GM12878 (cell line): Measurements from ENCODE around the gene CSF3R. TPM values are rescaled to one million over a fixed set of nuclear protein-coding genes. Genes with fewer than 3 reads are reported as not detected.

Source experiments
- ATAC-seq: fragments of 200-7000 bp; cut with Tn5 transposase; 3 replicates; pipeline ENCODE4 v1.9.1; 2020; ENCODE audit warnings: mild to moderate bottlenecking, moderate library complexity
- BruUV-seq: library from RNA; stranded (reverse); fragments of 400-500 nt; replicated peaks from 2 replicates; lab custom pipeline; 2021; lab: Mats Ljungman, UMichigan
- CTCF ChIA-PET: fragments of 300-600 bp; sonication (Branson Sonifier 250); formaldehyde crosslinking; extraction: SDS; loops from one replicate; lab custom pipeline; 2021; ENCODE audit warnings: inconsistent platforms; lab: Yijun Ruan, JAX
- POLR2A ChIA-PET: fragments of 350-600 bp; formaldehyde crosslinking; extraction: SDS; loops from one replicate; lab custom pipeline; 2021; ENCODE audit warnings: inconsistent platforms; lab: Charles Lee
- RAD21 ChIA-PET: fragments of 300-600 bp; sonication (Branson Sonifier 250); formaldehyde crosslinking; loops from one replicate; lab custom pipeline; 2023; ENCODE audit warnings: antibody characterized with exemption; ENCODE audit not compliant: unreplicated experiment; lab: Charles Lee
- SMC1A ChIA-PET: fragments of 300-600 bp; sonication (Branson Sonifier 250); formaldehyde crosslinking; loops from one replicate; lab custom pipeline; 2023; ENCODE audit not compliant: unreplicated experiment, uncharacterized antibody; lab: Charles Lee
- DNase-seq: peaks from one replicate; pipeline ENCODE4 v3.0.0-alpha.2; 2011; ENCODE audit warnings: low read depth, low spot score
- FAIRE-seq: peaks from 3 replicates; lab custom pipeline; 2011; peaks lifted over from hg19 to GRCh38; lab: Jason Lieb, UNC
- H2AFZ ChIP-seq: 2 replicates; pipeline ENCODE4 v1.6.0; 2011; ENCODE audit warnings: low read depth, low read length, control low read depth; ENCODE audit not compliant: control insufficient read depth
- H3K27ac ChIP-seq: 2 replicates; pipeline ENCODE4 v1.5.1; 2011; ENCODE audit warnings: control low read depth; ENCODE audit not compliant: control insufficient read depth, insufficient read depth
- H3K27me3 ChIP-seq, 2 experiments: replicated peaks in 1 of 2; 2 replicates each; pipeline versions ENCODE4 v1.6.0 to v1.6.1; 2011; ENCODE audit warnings: low read length in 1 of 2; ENCODE audit not compliant: control insufficient read depth in 2 of 2, insufficient read depth in 2 of 2
- H3K36me3 ChIP-seq, 2 experiments: 2 replicates each; pipeline ENCODE4 v1.5.1; 2011; ENCODE audit warnings: low read length in 1 of 2; ENCODE audit not compliant: control insufficient read depth in 2 of 2, insufficient read depth in 2 of 2
- H3K4me1 ChIP-seq: 2 replicates; pipeline ENCODE4 v1.6.1; 2011; ENCODE audit warnings: mild to moderate bottlenecking, low read length, moderate library complexity, mixed read lengths; ENCODE audit not compliant: control insufficient read depth, insufficient read depth
- H3K4me2 ChIP-seq: 2 replicates; pipeline ENCODE4 v1.6.0; 2011; ENCODE audit warnings: control low read depth; ENCODE audit not compliant: control insufficient read depth, insufficient read depth
- H3K4me3 ChIP-seq: fragments of 200-600 bp; sonication (generic); 2 replicates; pipeline ENCODE4 v1.5.1; 2016
- H3K79me2 ChIP-seq: 2 replicates; pipeline ENCODE4 v1.6.0; 2011; ENCODE audit warnings: low read length; ENCODE audit not compliant: control insufficient read depth, insufficient read depth
- H3K9ac ChIP-seq: 2 replicates; pipeline ENCODE4 v1.8.0; 2011; ENCODE audit warnings: low read length, control low read depth, mixed read lengths; ENCODE audit not compliant: control insufficient read depth, insufficient read depth
- H3K9me3 ChIP-seq: replicated peaks from 3 replicates; pipeline ENCODE4 v1.5.1; 2011; ENCODE audit warnings: mild to moderate bottlenecking, low read length; ENCODE audit not compliant: control insufficient read depth, insufficient read depth
- H4K20me1 ChIP-seq: 2 replicates; pipeline ENCODE4 v1.6.0; 2011; ENCODE audit not compliant: control insufficient read depth, insufficient read depth
- BCL3 ChIP-seq: IDR thresholded peaks from 2 replicates; pipeline ENCODE4 v1.6.1; 2011; ENCODE audit warnings: borderline replicate concordance, low read depth, mild to moderate bottlenecking, moderate library complexity, low read length; ENCODE audit not compliant: insufficient read depth, poor library complexity, severe bottlenecking
- CTCF ChIP-seq, 3 experiments: IDR thresholded peaks in 2 of 3; conservative IDR thresholded peaks in 1 of 3; 2 replicates each; pipeline ENCODE4 v1.5.1; 2011; ENCODE audit warnings: low read depth in 3 of 3, low read length in 3 of 3, mild to moderate bottlenecking in 3 of 3, control low read depth in 2 of 3, moderate library complexity in 2 of 3, inconsistent platforms in 1 of 3, mixed read lengths in 1 of 3; ENCODE audit not compliant: control insufficient read depth in 2 of 3, insufficient read depth in 1 of 3; ENCODE audit errors: extremely low read depth in 1 of 3
- MYC ChIP-seq: IDR thresholded peaks from 2 replicates; pipeline ENCODE4 v1.6.1; 2011; ENCODE audit warnings: mild to moderate bottlenecking, low read length, moderate library complexity, inconsistent platforms; ENCODE audit not compliant: insufficient read depth, insufficient replicate concordance, insufficient read length, severe bottlenecking
- NR2C1 ChIP-seq: fragments of 450-650 bp; IDR thresholded peaks from 2 replicates; pipeline ENCODE4 v1.6.1; 2017; ENCODE audit warnings: antibody characterized with exemption, mild to moderate bottlenecking, moderate library complexity
- WRNIP1 ChIP-seq: IDR thresholded peaks from 2 replicates; pipeline ENCODE4 v1.6.1; 2011; ENCODE audit warnings: low read depth, low read length, improper control_type of control experiment, borderline replicate concordance
- ZNF687 ChIP-seq: fragments of 450-650 bp; IDR thresholded peaks from 2 replicates; pipeline ENCODE4 v1.6.1; 2017; ENCODE audit warnings: mild to moderate bottlenecking, moderate library complexity
- WGBS: methylation state at CpG from one replicate; pipeline ENCODE4 v1.1.6; 2016; ENCODE audit warnings: low lambda C conversion rate; ENCODE audit not compliant: insufficient replicate concordance, insufficient coverage; ENCODE audit errors: missing lambda C conversion rate; 5-methylcytosine and 5-hydroxymethylcytosine counted together
- in situ Hi-C: fragments of 300-500 bp; cut with MboI; formaldehyde crosslinking; loops from 9 replicates; pipeline ENCODE4 v1.14.3; 2018; ENCODE audit warnings: mixed read lengths
- intact Hi-C: fragments of 100-400 bp; cut with micrococcal nuclease; formaldehyde crosslinking; loops from one replicate; pipeline ENCODE4 v1.14.2; 2022; ENCODE audit not compliant: unreplicated experiment
- polyA plus RNA-seq, 11 experiments: library from polyadenylated mRNA; depleted of rRNA in 4 of 11; unstranded in 6 of 11; stranded (reverse) in 5 of 11; fragments of >200 nt; fragmentation: Nextera tagmentation in 4 of 11; fragmentation: Illumina TruSeq in 1 of 11; extraction: Ambion mirVana in 4 of 11; extraction: Trizol in 1 of 11; gene quantifications; 1 replicate in 1 of 11; 2 replicates in 10 of 11; pipeline versions ENCODE4 v1.2.1 to v1.2.3, GENCODE V29; 2011 to 2016; ENCODE audit warnings: inconsistent platforms in 2 of 11, missing spikeins in 2 of 11, low read depth in 1 of 11
- total RNA-seq, 4 experiments: library from RNA; depleted of rRNA in 3 of 4; stranded (reverse); fragments of >200 nt in 3 of 4; fragmentation: Illumina TruSeq in 1 of 4; extraction: Trizol in 1 of 4; gene quantifications; 2 replicates each; pipeline versions ENCODE4 v1.2.1 to v1.2.3, GENCODE V29; 2013 to 2021
- TF ChIP-seq, protein P1 (sequence below): fragments of 450-650 bp; IDR thresholded peaks from 2 replicates; pipeline ENCODE4 v1.6.1; 2017; ENCODE audit warnings: borderline replicate concordance

Gene CSF3R
- total and polyA plus RNA-seq, 10 of the 15 experiments (the other 5 are each of a cell fraction or from before 2014, with no cell fraction given): 0.13 TPM; not detected in 9

DNA sequence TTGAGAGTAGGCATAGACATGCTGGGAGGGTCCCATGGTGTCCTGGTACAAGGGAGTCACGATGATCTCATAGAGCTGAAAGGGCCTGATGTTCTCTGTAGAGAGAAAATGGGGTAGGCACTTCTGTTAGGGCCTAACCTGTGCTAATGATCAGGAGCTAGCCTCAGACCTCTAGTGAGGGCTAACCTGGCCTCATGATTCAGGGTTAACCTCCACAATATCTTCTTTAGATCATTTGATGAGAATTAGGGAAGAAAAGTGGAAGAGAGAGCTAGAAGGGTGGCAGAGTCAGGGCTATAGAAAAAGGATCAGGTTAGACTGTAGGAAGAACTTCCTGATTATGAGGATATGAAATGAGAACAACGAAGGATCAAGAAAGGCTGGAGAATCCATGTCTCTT is 13.6 kb downstream of the CSF3R start (continued):
- TF ChIP-seq BCL3: no peak
- no peak for TF ChIP-seq NR2C1
- no peak for TF ChIP-seq WRNIP1
- TF ChIP-seq MYC: no peak
- TF ChIP-seq, protein P1, sequence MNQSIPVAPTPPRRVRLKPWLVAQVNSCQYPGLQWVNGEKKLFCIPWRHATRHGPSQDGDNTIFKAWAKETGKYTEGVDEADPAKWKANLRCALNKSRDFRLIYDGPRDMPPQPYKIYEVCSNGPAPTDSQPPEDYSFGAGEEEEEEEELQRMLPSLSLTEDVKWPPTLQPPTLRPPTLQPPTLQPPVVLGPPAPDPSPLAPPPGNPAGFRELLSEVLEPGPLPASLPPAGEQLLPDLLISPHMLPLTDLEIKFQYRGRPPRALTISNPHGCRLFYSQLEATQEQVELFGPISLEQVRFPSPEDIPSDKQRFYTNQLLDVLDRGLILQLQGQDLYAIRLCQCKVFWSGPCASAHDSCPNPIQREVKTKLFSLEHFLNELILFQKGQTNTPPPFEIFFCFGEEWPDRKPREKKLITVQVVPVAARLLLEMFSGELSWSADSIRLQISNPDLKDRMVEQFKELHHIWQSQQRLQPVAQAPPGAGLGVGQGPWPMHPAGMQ: no peak

- POLR2A ChIA-PET: interaction anchor here (1.4 to 2.0 kb wide), 2 partner anchors 10 to 18 kb away, joined by 3 to 9 read pairs; partner anchors contain the start of gene OSCP1
- FAIRE-seq: no peak
- CTCF ChIA-PET: no interaction called here
- in situ Hi-C loops (no loop called here), intact Hi-C loops (no loop called here)
- Histone ChIP-seq H3K27ac (no peak overlapping the region), H3K9ac (no peak overlapping the region), H3K9me3 (no peaks in the 10 kb centered on the region), H3K27me3 (no peaks in the 10 kb centered on the region), H3K79me2 (peaks cover 13% of the 10 kb centered on the region), H3K4me1 (no peaks in the 10 kb centered on the region), H2AFZ (no peak overlapping the region), H3K4me2 (no peak overlapping the region), H3K4me3 (no peak overlapping the region), H4K20me1 (no peaks in the 10 kb centered on the region), H3K36me3 (no peaks in the 10 kb centered on the region)
- SMC1A ChIA-PET: no interaction called here
- no peak for ATAC-seq
- RAD21 ChIA-PET: no interaction called here
- no peak for DNase-seq
- no TSS peak for BruUV-seq
- 57% methylated on average over 10 of the region's 10 CpGs for WGBS
- TF ChIP-seq ZNF687: no peak
- no peak for TF ChIP-seq CTCF (IDR thresholded peaks at IDR 0.05 in 2 of 3, conservative IDR thresholded peaks at IDR 0.05 in 1 of 3; ENCODE audit: control insufficient read depth in 2 of 3, extremely low read depth in 1 of 3, insufficient read depth in 1 of 3, low read depth in 3 of 3, low read length in 3 of 3)
- no peak for TF ChIP-seq BCL3
These were observed 14.8 kb downstream of the CSF3R start for GRCh38 chr1:36467700-36468455.
